ENCODE results near the gene HAUS6. TPM values are rescaled to one million over a fixed set of nuclear protein-coding genes. Genes with fewer than 3 reads are reported as not detected.
A peak's percentile ranks its signal among the peaks of the same experiment; 100 is the strongest.

The HAUS6 gene
- total and polyA plus RNA-seq, 7 experiments from 2014 or later: 5.1 to 25.4 (median 16.9) TPM

DNA sequence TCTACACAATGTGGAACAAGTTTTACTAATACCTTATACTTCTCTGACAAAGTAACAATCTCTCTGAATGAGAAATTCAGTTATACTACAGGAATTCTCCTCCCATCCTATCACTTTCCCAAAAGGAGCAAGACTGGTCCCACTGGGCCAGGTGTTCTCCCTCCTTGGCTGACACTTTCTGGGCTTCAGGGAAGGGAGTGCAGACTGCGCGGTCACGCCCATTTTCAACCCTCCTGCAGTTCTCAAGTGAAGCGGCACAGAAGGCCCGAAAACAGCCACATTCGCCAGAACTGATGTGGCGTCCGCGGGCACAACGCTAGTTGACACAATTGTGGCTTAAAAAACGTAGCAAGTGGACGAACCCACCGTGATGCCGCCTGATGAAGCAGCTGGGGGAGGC lies 70.3 kb downstream of the HAUS6 start:
- Mint-ChIP-seq H3K36me3 (peaks cover 0 to 4% (median 0%) of the 10 kb centered on the region in 5 donors), H3K27me3 (peaks cover 0 to 14% (median 6%) of the 10 kb centered on the region in 5 donors), H3K9me3 (no peaks in the 10 kb centered on the region), H3K4me1 (peaks cover 0 to 4% (median 0%) of the 10 kb centered on the region in 7 donors), H3K4me3 (no peak overlapping the region), H3K27ac (no peak overlapping the region)
- no peak for ATAC-seq
- Histone ChIP-seq H3K9me3 (ENCODE audit: control insufficient read depth in 2 of 3, low read length in 3 of 3) (no peaks in the 10 kb centered on the region), H3K4me3 (ENCODE audit: low read length) (no peak overlapping the region), H3K27me3 (ENCODE audit: control insufficient read depth in 2 of 2, insufficient read depth in 2 of 2, low read length in 2 of 2) (no peaks in the 10 kb centered on the region), H3K36me3 (ENCODE audit: control insufficient read depth in 2 of 3, insufficient read depth in 3 of 3, low read length in 3 of 3) (no peaks in the 10 kb centered on the region), H3K27ac (ENCODE audit: low read depth, low read length) (no peak overlapping the region), H3K4me1 (ENCODE audit: control insufficient read depth in 2 of 2, insufficient read depth in 2 of 2, low read length in 2 of 2) (no peaks in the 10 kb centered on the region)
- ChIA-PET POLR2A (no interaction called here), CTCF (no interaction called here)
- DNase-seq: no peak
- intact Hi-C loops (cut with micrococcal nuclease): no loop called here

DNA sequence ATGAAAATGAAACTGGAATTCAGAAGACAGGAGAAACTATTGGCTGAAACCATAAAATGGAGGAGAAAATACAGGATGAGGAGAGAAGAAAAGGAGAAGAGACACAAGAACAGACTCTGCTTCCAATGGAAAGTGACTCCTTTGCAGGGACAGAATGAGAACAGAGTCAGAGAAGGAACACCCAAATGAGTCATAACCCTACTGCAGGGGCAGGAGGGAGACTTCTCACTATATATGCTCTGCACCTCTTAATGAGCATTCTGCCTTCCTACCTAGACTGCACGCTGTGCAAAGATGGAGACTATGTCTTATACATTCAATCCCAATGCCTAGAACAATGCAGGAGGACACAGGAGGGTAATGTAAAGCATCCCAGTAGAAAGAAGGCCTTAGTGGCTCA lies 71.8 kb downstream of the HAUS6 start:
- CTCF ChIA-PET: no interaction called here
- no peak overlapping the region for H3K4me3 Mint-ChIP-seq
- ATAC-seq (no peak), DNase-seq (no peak)
- peaks cover 0 to 6% (median 0%) of the 10 kb centered on the region in 5 donors for H3K36me3 Mint-ChIP-seq
- H3K4me1 Mint-ChIP-seq: peaks cover 0 to 8% (median 0%) of the 10 kb centered on the region in 7 donors
- Histone ChIP-seq H3K9me3 (ENCODE audit: control insufficient read depth in 2 of 3, low read length in 3 of 3) (no peaks in the 10 kb centered on the region), H3K27ac (ENCODE audit: low read depth, low read length) (no peak overlapping the region), H3K36me3 (ENCODE audit: control insufficient read depth in 2 of 3, insufficient read depth in 3 of 3, low read length in 3 of 3) (no peaks in the 10 kb centered on the region), H3K27me3 (ENCODE audit: control insufficient read depth in 2 of 2, insufficient read depth in 2 of 2, low read length in 2 of 2) (no peaks in the 10 kb centered on the region), H3K4me1 (ENCODE audit: control insufficient read depth in 2 of 2, insufficient read depth in 2 of 2, low read length in 2 of 2) (no peaks in the 10 kb centered on the region), H3K4me3 (ENCODE audit: low read length) (no peak overlapping the region)
- intact Hi-C loops (cut with micrococcal nuclease): no loop called here
- no peaks in the 10 kb centered on the region for H3K9me3 Mint-ChIP-seq
- no peak overlapping the region for H3K27ac Mint-ChIP-seq
- POLR2A ChIA-PET: no interaction called here
- H3K27me3 Mint-ChIP-seq: peaks cover 4 to 17% (median 6%) of the 10 kb centered on the region in 5 donors

DNA sequence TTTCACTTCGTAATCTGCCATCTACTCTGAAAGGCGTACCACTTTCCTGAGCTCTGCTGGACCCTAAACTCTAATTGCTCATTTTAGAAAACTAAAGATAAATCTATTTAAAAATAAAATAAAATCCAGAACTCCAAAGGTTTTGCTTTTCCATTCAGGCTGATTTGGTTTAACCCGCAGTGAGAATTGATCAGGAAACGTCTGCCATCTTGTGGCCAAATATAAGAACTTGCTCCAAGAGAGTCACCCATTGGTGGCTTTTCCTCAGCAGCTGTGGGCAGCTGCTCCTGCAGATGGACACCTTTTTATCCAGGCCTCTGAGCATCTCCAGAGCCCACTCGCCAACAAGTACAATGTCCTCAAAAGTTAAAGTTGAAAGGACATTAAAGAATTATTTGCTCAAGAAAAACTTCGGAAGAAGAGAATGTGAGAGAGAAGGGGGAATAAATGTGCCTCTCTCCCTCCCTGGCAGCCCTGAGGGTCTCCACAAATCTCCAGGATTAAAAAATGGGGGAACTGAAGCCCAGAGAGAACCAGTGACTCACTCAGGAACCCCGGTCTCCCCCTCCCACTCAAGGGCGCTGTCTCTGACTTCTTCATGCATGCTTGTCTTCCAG lies 73.8 kb downstream of the HAUS6 start:
- H3K4me3 ChIP-seq (ENCODE audit: low read length): no peak overlapping the region
- H3K36me3 ChIP-seq (ENCODE audit: control insufficient read depth in 2 of 3, insufficient read depth in 3 of 3, low read length in 3 of 3): no peaks in the 10 kb centered on the region
- Mint-ChIP-seq H3K4me3 (no peak overlapping the region), H3K36me3 (peaks cover 0 to 6% (median 0%) of the 10 kb centered on the region in 5 donors), H3K4me1 (peaks cover 0 to 8% (median 0%) of the 10 kb centered on the region in 7 donors), H3K9me3 (no peaks in the 10 kb centered on the region), H3K27ac (no peak overlapping the region), H3K27me3 (peaks cover 11 to 19% (median 13%) of the 10 kb centered on the region in 5 donors)
- ChIA-PET POLR2A (interaction anchor here (0.7 kb wide), 1 partner anchor 12 kb away, joined by 3 read pairs; no protein-coding TSS in a partner anchor), CTCF (interaction anchor here (0.7 to 4.1 kb wide), 2 partner anchors 146 to 155 kb away, joined by 3 to 13 read pairs; no protein-coding TSS in a partner anchor)
- no peaks in the 10 kb centered on the region for H3K27me3 ChIP-seq (ENCODE audit: control insufficient read depth in 2 of 2, insufficient read depth in 2 of 2, low read length in 2 of 2)
- H3K9me3 ChIP-seq (ENCODE audit: control insufficient read depth in 2 of 3, low read length in 3 of 3): no peaks in the 10 kb centered on the region
- DNase-seq: peak in 5 of 9 donors; percentile 17 to 37 (median 34)
- ATAC-seq: peak; percentile 54
- H3K4me1 ChIP-seq (ENCODE audit: control insufficient read depth in 2 of 2, insufficient read depth in 2 of 2, low read length in 2 of 2): no peaks in the 10 kb centered on the region
- intact Hi-C loops (cut with micrococcal nuclease): loop anchor here (1.0 to 2.0 kb wide), 5 partner anchors 145 to 1218 kb away; no protein-coding TSS in a partner anchor
- H3K27ac ChIP-seq (ENCODE audit: low read depth, low read length): no peak overlapping the region

DNA sequence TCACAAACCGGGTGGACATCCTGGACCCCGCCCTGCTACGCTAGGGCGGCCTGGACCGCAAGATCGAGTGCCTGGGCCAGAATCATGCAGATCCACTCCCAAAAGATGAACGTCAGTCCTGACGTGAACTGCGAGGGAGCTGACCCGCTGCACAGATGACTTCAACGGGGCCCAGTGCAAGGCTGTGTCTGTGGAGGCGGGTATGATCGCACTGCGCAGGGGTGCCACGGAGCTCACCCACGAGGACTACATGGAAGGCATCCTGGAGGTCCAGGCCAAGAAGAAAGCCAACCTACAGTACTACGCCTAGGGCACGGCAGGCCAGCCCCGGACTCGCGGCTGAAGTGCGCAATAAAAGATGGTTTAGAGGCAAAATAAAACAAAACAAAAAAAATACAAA lies 74.9 kb downstream of the HAUS6 start:
- H3K27ac ChIP-seq (ENCODE audit: low read depth, low read length): no peak overlapping the region
- H3K27me3 Mint-ChIP-seq: peaks cover 12 to 26% (median 17%) of the 10 kb centered on the region in 5 donors
- ChIA-PET POLR2A (no interaction called here), CTCF (interaction anchor here (0.6 to 4.1 kb wide), 3 partner anchors 9 to 147 kb away, joined by 3 to 13 read pairs (median 3); no protein-coding TSS in a partner anchor)
- peaks cover 0 to 8% (median 0%) of the 10 kb centered on the region in 7 donors for H3K4me1 Mint-ChIP-seq
- no peak overlapping the region for H3K4me3 Mint-ChIP-seq
- no peak overlapping the region for H3K4me3 ChIP-seq (ENCODE audit: low read length)
- intact Hi-C loops (cut with micrococcal nuclease): loop anchor here in 1 of 2 donors (1.0 to 2.0 kb wide), 3 partner anchors 429 to 1217 kb away; no protein-coding TSS in a partner anchor
- no peaks in the 10 kb centered on the region for H3K9me3 Mint-ChIP-seq
- DNase-seq: no peak
- no peak overlapping the region for H3K27ac Mint-ChIP-seq
- peaks cover 0 to 6% (median 0%) of the 10 kb centered on the region in 5 donors for H3K36me3 Mint-ChIP-seq
- no peaks in the 10 kb centered on the region for H3K4me1 ChIP-seq (ENCODE audit: control insufficient read depth in 2 of 2, insufficient read depth in 2 of 2, low read length in 2 of 2)
- ATAC-seq: no peak
- H3K27me3 ChIP-seq (ENCODE audit: control insufficient read depth in 2 of 2, insufficient read depth in 2 of 2, low read length in 2 of 2): no peaks in the 10 kb centered on the region
- H3K9me3 ChIP-seq (ENCODE audit: control insufficient read depth in 2 of 3, low read length in 3 of 3): no peaks in the 10 kb centered on the region
- H3K36me3 ChIP-seq (ENCODE audit: control insufficient read depth in 2 of 3, insufficient read depth in 3 of 3, low read length in 3 of 3): no peaks in the 10 kb centered on the region

DNA sequence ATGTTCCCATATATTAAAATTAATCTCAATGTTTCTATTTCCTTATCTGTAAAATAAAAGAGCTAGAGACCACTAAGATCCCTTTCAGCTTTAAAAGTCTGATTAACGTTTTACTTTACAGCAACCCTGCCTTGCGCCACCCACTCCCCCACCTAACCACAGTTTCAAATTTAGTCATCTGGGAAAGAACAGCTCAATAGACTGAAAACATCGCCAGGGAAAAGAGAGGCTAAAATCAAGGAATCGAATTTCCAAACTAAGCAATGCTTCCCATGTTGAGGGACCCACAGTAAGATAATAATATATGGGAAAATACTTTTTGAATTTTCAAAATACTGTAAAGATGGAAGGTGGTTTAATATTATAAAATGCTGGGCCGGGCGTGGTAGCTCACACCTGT lies 76.3 kb downstream of the HAUS6 start:
- no peak for ATAC-seq

DNA sequence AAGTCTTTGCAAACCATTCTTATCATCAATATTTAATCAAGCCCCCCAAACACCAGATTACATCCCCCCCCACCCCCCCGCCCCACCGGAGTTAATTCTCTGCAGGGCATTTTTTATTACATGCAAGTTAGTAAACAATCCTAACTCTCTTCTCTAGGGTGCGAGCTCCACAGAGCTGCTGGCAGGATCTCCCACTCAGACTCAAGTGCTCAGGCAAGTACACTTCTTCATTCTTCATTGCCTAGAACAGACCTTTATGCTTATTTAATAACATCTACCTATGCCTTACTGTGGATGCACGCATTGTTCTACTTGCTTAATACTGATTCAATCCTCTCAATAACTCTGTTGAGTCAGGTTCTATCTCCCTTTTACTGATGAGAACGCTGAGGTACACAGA lies 79.6 kb downstream of the HAUS6 start:
- no peak overlapping the region for H3K27ac ChIP-seq (ENCODE audit: low read depth, low read length)
- Mint-ChIP-seq H3K4me3 (no peak overlapping the region), H3K9me3 (peaks cover 0 to 4% (median 0%) of the 10 kb centered on the region in 11 donors), H3K27ac (no peak overlapping the region), H3K4me1 (peaks cover 0 to 6% (median 0%) of the 10 kb centered on the region in 7 donors), H3K36me3 (peaks cover 0 to 6% (median 0%) of the 10 kb centered on the region in 5 donors), H3K27me3 (peaks cover 8 to 17% (median 12%) of the 10 kb centered on the region in 5 donors)
- H3K36me3 ChIP-seq (ENCODE audit: control insufficient read depth in 2 of 3, insufficient read depth in 3 of 3, low read length in 3 of 3): no peaks in the 10 kb centered on the region
- no peaks in the 10 kb centered on the region for H3K27me3 ChIP-seq (ENCODE audit: control insufficient read depth in 2 of 2, insufficient read depth in 2 of 2, low read length in 2 of 2)
- no peak for ATAC-seq
- ChIA-PET CTCF (no interaction called here), POLR2A (no interaction called here)
- intact Hi-C loops (cut with micrococcal nuclease): no loop called here
- H3K4me1 ChIP-seq (ENCODE audit: control insufficient read depth in 2 of 2, insufficient read depth in 2 of 2, low read length in 2 of 2): no peaks in the 10 kb centered on the region
- DNase-seq: no peak
- no peaks in the 10 kb centered on the region for H3K9me3 ChIP-seq (ENCODE audit: control insufficient read depth in 2 of 3, low read length in 3 of 3)
- H3K4me3 ChIP-seq (ENCODE audit: low read length): no peak overlapping the region

More for the DNA sequence above, 76.3 kb downstream of the HAUS6 start:
- H3K27ac Mint-ChIP-seq: no peak overlapping the region
- no peaks in the 10 kb centered on the region for H3K27me3 ChIP-seq (ENCODE audit: control insufficient read depth in 2 of 2, insufficient read depth in 2 of 2, low read length in 2 of 2)
- intact Hi-C loops (cut with micrococcal nuclease): no loop called here
- peaks cover 12 to 26% (median 18%) of the 10 kb centered on the region in 5 donors for H3K27me3 Mint-ChIP-seq
- ChIA-PET POLR2A (no interaction called here), CTCF (interaction anchor here (1.0 to 4.1 kb wide), 2 partner anchors 148 to 773 kb away, joined by 3 to 13 read pairs; no protein-coding TSS in a partner anchor)
- H3K9me3 Mint-ChIP-seq: peaks cover 0 to 3% (median 0%) of the 10 kb centered on the region in 11 donors
- peak in 1 of 9 donors; percentile 31 for DNase-seq
- no peaks in the 10 kb centered on the region for H3K9me3 ChIP-seq (ENCODE audit: control insufficient read depth in 2 of 3, low read length in 3 of 3)
- H3K4me1 Mint-ChIP-seq: peaks cover 0 to 8% (median 0%) of the 10 kb centered on the region in 7 donors
- H3K36me3 Mint-ChIP-seq: peaks cover 0 to 6% (median 0%) of the 10 kb centered on the region in 5 donors
- no peaks in the 10 kb centered on the region for H3K36me3 ChIP-seq (ENCODE audit: control insufficient read depth in 2 of 3, insufficient read depth in 3 of 3, low read length in 3 of 3)
- no peak overlapping the region for H3K4me3 ChIP-seq (ENCODE audit: low read length)
- no peaks in the 10 kb centered on the region for H3K4me1 ChIP-seq (ENCODE audit: control insufficient read depth in 2 of 2, insufficient read depth in 2 of 2, low read length in 2 of 2)
- H3K4me3 Mint-ChIP-seq: no peak overlapping the region
- H3K27ac ChIP-seq (ENCODE audit: low read depth, low read length): no peak overlapping the region
